OCI-LY1 (cell line): ENCODE measurements around the gene RIPOR2.

Experiments used
- H2AFZ ChIP-seq: fragments of 200-600 bp; sonication (generic), shearing (Covaris generic); 2 replicates; pipeline ENCODE4 v1.6.0; 2014; ENCODE audit warnings: antibody characterized with exemption, mild to moderate bottlenecking, low read length
- H3F3A ChIP-seq: fragments of 200-600 bp; sonication (generic), shearing (Covaris generic); 2 replicates; pipeline ENCODE4 v1.6.0; 2014; ENCODE audit warnings: mild to moderate bottlenecking, antibody characterized with exemption, low read length, moderate library complexity; ENCODE audit not compliant: insufficient read depth
- H3K27ac ChIP-seq: fragments of 200-600 bp; sonication (generic); 2 replicates; pipeline ENCODE4 v1.5.1; 2014; ENCODE audit warnings: low read length, mixed run types, mild to moderate bottlenecking, low read depth; ENCODE audit not compliant: poor library complexity, severe bottlenecking
- H3K27me3 ChIP-seq: fragments of 200-600 bp; sonication (generic); 2 replicates; pipeline ENCODE4 v1.6.0; 2014; ENCODE audit warnings: antibody characterized with exemption, mild to moderate bottlenecking, low read length, moderate library complexity; ENCODE audit not compliant: insufficient read depth
- H3K36me3 ChIP-seq: fragments of 200-600 bp; sonication (generic); 2 replicates; pipeline ENCODE4 v1.6.1; 2014; ENCODE audit warnings: mild to moderate bottlenecking, antibody characterized with exemption, low read length, moderate library complexity, mixed read lengths; ENCODE audit not compliant: insufficient read depth
- H3K4me1 ChIP-seq: fragments of 200-600 bp; sonication (generic); 2 replicates; pipeline ENCODE4 v1.5.1; 2014; ENCODE audit warnings: mild to moderate bottlenecking, low read length, moderate library complexity; ENCODE audit not compliant: insufficient read depth, severe bottlenecking
- H3K4me2 ChIP-seq: fragments of 200-600 bp; sonication (generic), shearing (Covaris generic); 2 replicates; pipeline ENCODE4 v1.6.1; 2014; ENCODE audit warnings: low read length
- H3K4me3 ChIP-seq: fragments of 200-600 bp; sonication (generic); 2 replicates; pipeline ENCODE4 v1.5.1; 2014; ENCODE audit warnings: low read length, low read depth, mild to moderate bottlenecking, mixed read lengths; ENCODE audit not compliant: poor library complexity, severe bottlenecking
- H3K79me2 ChIP-seq: fragments of 200-600 bp; shearing (Covaris generic); 2 replicates; pipeline ENCODE4 v1.6.1; 2016; ENCODE audit warnings: mixed run types, low read length, mixed read lengths; ENCODE audit not compliant: insufficient read depth
- H3K9ac ChIP-seq: fragments of 200-600 bp; sonication (generic), shearing (Covaris generic); 2 replicates; pipeline ENCODE4 v1.6.1; 2014; ENCODE audit warnings: mild to moderate bottlenecking, low read length, mixed read lengths
- H3K9me2 ChIP-seq: fragments of 200-600 bp; sonication (generic), shearing (Covaris generic); 2 replicates; pipeline ENCODE4 v1.6.1; 2014; ENCODE audit warnings: low read depth, mild to moderate bottlenecking, low read length, mixed read lengths
- H3K9me3 ChIP-seq: fragments of 200-600 bp; shearing (Covaris generic); 2 replicates; pipeline ENCODE4 v1.6.1; 2014; ENCODE audit warnings: low read length, mixed read lengths
- H4K20me1 ChIP-seq: fragments of 200-600 bp; sonication (generic), shearing (Covaris generic); 2 replicates; pipeline ENCODE4 v1.6.0; 2016; ENCODE audit warnings: mild to moderate bottlenecking, low read length; ENCODE audit not compliant: insufficient read depth
- CTCF ChIP-seq: fragments of 200-600 bp; sonication (generic), shearing (Covaris generic); IDR thresholded peaks from 2 replicates; pipeline ENCODE4 v1.5.1; 2017; ENCODE audit warnings: mild to moderate bottlenecking, antibody characterized with exemption, low read length, moderate library complexity, mixed read lengths
- EZH2 ChIP-seq: fragments of 200-600 bp; sonication (generic), shearing (Covaris generic); IDR thresholded peaks from 2 replicates; pipeline ENCODE4 v1.8.0; 2017; ENCODE audit warnings: borderline replicate concordance, mixed run types, mild to moderate bottlenecking, antibody characterized with exemption, low read length, moderate library complexity, mixed read lengths

Gene RIPOR2

GRCh38 chr6:24882835-24883555, 52.8 kb downstream of the RIPOR2 start:
- Histone ChIP-seq H3F3A (no peaks in the 10 kb centered on the region), H3K4me2 (peak overlapping the region; percentile 45), H3K4me1 (peaks cover 66% of the 10 kb centered on the region), H3K9me2 (no peaks in the 10 kb centered on the region), H3K9ac (no peak overlapping the region), H2AFZ (no peak overlapping the region), H3K4me3 (no peak overlapping the region), H3K9me3 (no peaks in the 10 kb centered on the region; the same call in 1 of the 2 replicates), H3K36me3 (peaks cover under 1% of the 10 kb centered on the region; the same call in 1 of the 2 replicates), H3K79me2 (peaks cover 8% of the 10 kb centered on the region), H3K27ac (peak overlapping the region; percentile 57), H4K20me1 (no peaks in the 10 kb centered on the region), H3K27me3 (no peaks in the 10 kb centered on the region)
- TF ChIP-seq CTCF (no peak), EZH2 (no peak)

GRCh38 chr6:24882295-24882694, 53.5 kb downstream of the RIPOR2 start:
- Histone ChIP-seq H3K4me2 (no peak overlapping the region), H3K27ac (peak overlapping the region; percentile 57), H3K4me3 (no peak overlapping the region), H3K79me2 (peaks cover 8% of the 10 kb centered on the region), H3F3A (no peaks in the 10 kb centered on the region), H3K9me3 (peaks cover 4% of the 10 kb centered on the region; the same call in 1 of the 2 replicates), H4K20me1 (no peaks in the 10 kb centered on the region), H3K9ac (no peak overlapping the region), H3K4me1 (peaks cover 59% of the 10 kb centered on the region), H3K27me3 (no peaks in the 10 kb centered on the region), H2AFZ (no peak overlapping the region), H3K9me2 (no peaks in the 10 kb centered on the region), H3K36me3 (peaks cover 7% of the 10 kb centered on the region)
- no peak for TF ChIP-seq EZH2
- TF ChIP-seq CTCF, result no peak

GRCh38 chr6:24881376-24881775, 54.4 kb downstream of the RIPOR2 start:
- Histone ChIP-seq H4K20me1 (no peaks in the 10 kb centered on the region), H3F3A (no peaks in the 10 kb centered on the region), H3K9ac (no peak overlapping the region), H3K36me3 (peaks cover 17% of the 10 kb centered on the region), H3K4me3 (no peak overlapping the region), H3K27me3 (no peaks in the 10 kb centered on the region), H3K9me3 (peaks cover 8% of the 10 kb centered on the region; the same call in 1 of the 2 replicates), H2AFZ (no peak overlapping the region), H3K4me1 (peaks cover 50% of the 10 kb centered on the region), H3K79me2 (peaks cover 8% of the 10 kb centered on the region), H3K9me2 (no peaks in the 10 kb centered on the region), H3K4me2 (no peak overlapping the region), H3K27ac (no peak overlapping the region)
- no peak for TF ChIP-seq CTCF
- TF ChIP-seq EZH2, result no peak
